ENCODE measurements around the gene NLRP1.

GRCh38 chr17:5473906-5474305, 110.4 kb downstream of the NLRP1 start:
- TF ChIP-seq, protein P1, sequence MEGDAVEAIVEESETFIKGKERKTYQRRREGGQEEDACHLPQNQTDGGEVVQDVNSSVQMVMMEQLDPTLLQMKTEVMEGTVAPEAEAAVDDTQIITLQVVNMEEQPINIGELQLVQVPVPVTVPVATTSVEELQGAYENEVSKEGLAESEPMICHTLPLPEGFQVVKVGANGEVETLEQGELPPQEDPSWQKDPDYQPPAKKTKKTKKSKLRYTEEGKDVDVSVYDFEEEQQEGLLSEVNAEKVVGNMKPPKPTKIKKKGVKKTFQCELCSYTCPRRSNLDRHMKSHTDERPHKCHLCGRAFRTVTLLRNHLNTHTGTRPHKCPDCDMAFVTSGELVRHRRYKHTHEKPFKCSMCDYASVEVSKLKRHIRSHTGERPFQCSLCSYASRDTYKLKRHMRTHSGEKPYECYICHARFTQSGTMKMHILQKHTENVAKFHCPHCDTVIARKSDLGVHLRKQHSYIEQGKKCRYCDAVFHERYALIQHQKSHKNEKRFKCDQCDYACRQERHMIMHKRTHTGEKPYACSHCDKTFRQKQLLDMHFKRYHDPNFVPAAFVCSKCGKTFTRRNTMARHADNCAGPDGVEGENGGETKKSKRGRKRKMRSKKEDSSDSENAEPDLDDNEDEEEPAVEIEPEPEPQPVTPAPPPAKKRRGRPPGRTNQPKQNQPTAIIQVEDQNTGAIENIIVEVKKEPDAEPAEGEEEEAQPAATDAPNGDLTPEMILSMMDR (IDR thresholded peaks at IDR 0.05), result no peak
- TF ChIP-seq POLR2A (IDR thresholded peaks at IDR 0.05) (no peak), POLR2AphosphoS5 (IDR thresholded peaks at IDR 0.05) (no peak)
